PC-3 (cell line): Measurements from ENCODE around the gene DGKG. TPM values are rescaled to one million over a fixed set of nuclear protein-coding genes. Genes with fewer than 3 reads are reported as not detected.

Source experiments
- ATAC-seq: fragments of 200-7000 bp; cut with Tn5 transposase; 2 replicates; pipeline ENCODE4 v1.9.1; 2020; ENCODE audit warnings: mild to moderate bottlenecking, moderate library complexity
- BruUV-seq: library from RNA; stranded (reverse); fragments of 400-500 nt; replicated peaks from 2 replicates; lab custom pipeline; 2021; lab: Mats Ljungman, UMichigan
- CTCF ChIA-PET: fragments of 300-600 bp; sonication (Branson Sonifier 250); formaldehyde crosslinking; loops from one replicate; lab custom pipeline; 2022; ENCODE audit warnings: antibody characterized with exemption; lab: Charles Lee
- POLR2A ChIA-PET: fragments of 300-600 bp; sonication (Branson Sonifier 250); formaldehyde crosslinking; loops from one replicate; lab custom pipeline; 2022; ENCODE audit warnings: antibody characterized with exemption; ENCODE audit not compliant: unreplicated experiment; lab: Charles Lee
- DNase-seq: peaks from one replicate; pipeline ENCODE4 v3.0.0-alpha.2; 2015
- H2AFZ ChIP-seq: fragments of 300-600 bp; sonication (generic); 2 replicates; pipeline ENCODE4 v1.6.0; 2016; ENCODE audit warnings: antibody characterized with exemption, low read length
- H3F3A ChIP-seq: fragments of 300-600 bp; sonication (generic); one replicate; pipeline ENCODE4 v1.6.0; 2017; ENCODE audit warnings: antibody characterized with exemption, low read length, control low read depth, mild to moderate bottlenecking; ENCODE audit not compliant: unreplicated experiment
- H3K27ac ChIP-seq: fragments of 300-600 bp; sonication (generic); 2 replicates; pipeline ENCODE4 v1.5.1; 2016; ENCODE audit warnings: mild to moderate bottlenecking, low read length
- H3K27me3 ChIP-seq: fragments of 300-600 bp; sonication (generic); 2 replicates; pipeline ENCODE4 v1.6.1; 2016; ENCODE audit warnings: low read length, mixed read lengths
- H3K36me3 ChIP-seq: fragments of 300-600 bp; sonication (generic); 2 replicates; pipeline ENCODE4 v1.6.1; 2016; ENCODE audit warnings: low read depth, mixed run types, low read length, mixed read lengths
- H3K4me1 ChIP-seq: fragments of 300-600 bp; sonication (generic); 2 replicates; pipeline ENCODE4 v1.5.1; 2016; ENCODE audit warnings: low read length; ENCODE audit not compliant: insufficient read depth
- H3K4me2 ChIP-seq: fragments of 300-600 bp; sonication (generic); 2 replicates; pipeline ENCODE4 v1.6.0; 2016; ENCODE audit warnings: low read length
- H3K4me3 ChIP-seq: fragments of 300-600 bp; sonication (generic); 2 replicates; pipeline ENCODE4 v1.5.1; 2016; ENCODE audit warnings: mild to moderate bottlenecking, low read length, mixed read lengths
- H3K79me2 ChIP-seq: fragments of 300-600 bp; sonication (generic); 2 replicates; pipeline ENCODE4 v1.6.1; 2017; ENCODE audit warnings: low read length, mixed read lengths
- H3K9ac ChIP-seq: fragments of 300-600 bp; sonication (generic); 2 replicates; pipeline ENCODE4 v1.6.0; 2016; ENCODE audit warnings: mild to moderate bottlenecking, low read length
- H3K9me2 ChIP-seq: fragments of 300-600 bp; sonication (generic); replicated peaks from 2 replicates; pipeline ENCODE4 v1.6.1; 2016; ENCODE audit warnings: mixed run types, low read length, mixed read lengths
- H3K9me3 ChIP-seq: fragments of 300-600 bp; sonication (generic); 2 replicates; pipeline ENCODE4 v1.6.1; 2016; ENCODE audit warnings: low read length, mixed read lengths
- H4K20me1 ChIP-seq: fragments of 300-600 bp; sonication (generic); 2 replicates; pipeline ENCODE4 v1.6.1; 2016; ENCODE audit warnings: low read length, mixed read lengths
- CTCF ChIP-seq: fragments of 300-600 bp; sonication (generic); conservative IDR thresholded peaks from 2 replicates; pipeline ENCODE4 v1.5.1; 2017; ENCODE audit warnings: antibody characterized with exemption, low read depth, mild to moderate bottlenecking, low read length
- EZH2 ChIP-seq: fragments of 300-600 bp; sonication (generic); IDR thresholded peaks from one replicate; pipeline ENCODE4 v1.6.1; 2017; ENCODE audit warnings: antibody characterized with exemption, mild to moderate bottlenecking, low read length; ENCODE audit not compliant: unreplicated experiment
- EZH2phosphoT487 ChIP-seq: fragments of 300-600 bp; sonication (generic); IDR thresholded peaks from 2 replicates; pipeline ENCODE4 v1.6.1; 2018; ENCODE audit warnings: mild to moderate bottlenecking, antibody characterized with exemption, low read length, borderline replicate concordance
- intact Hi-C: fragments of 100-400 bp; cut with micrococcal nuclease; formaldehyde crosslinking; loops from 2 replicates; pipeline ENCODE4 v1.9.0; 2023
- total RNA-seq: library from RNA; depleted of rRNA; stranded (reverse); fragments of >200 nt; gene quantifications from 2 replicates; pipeline ENCODE4 v1.2.3, GENCODE V29; 2014

DGKG gene
- total RNA-seq, 1 experiment from 2014 or later: 2.7 TPM

DNA sequence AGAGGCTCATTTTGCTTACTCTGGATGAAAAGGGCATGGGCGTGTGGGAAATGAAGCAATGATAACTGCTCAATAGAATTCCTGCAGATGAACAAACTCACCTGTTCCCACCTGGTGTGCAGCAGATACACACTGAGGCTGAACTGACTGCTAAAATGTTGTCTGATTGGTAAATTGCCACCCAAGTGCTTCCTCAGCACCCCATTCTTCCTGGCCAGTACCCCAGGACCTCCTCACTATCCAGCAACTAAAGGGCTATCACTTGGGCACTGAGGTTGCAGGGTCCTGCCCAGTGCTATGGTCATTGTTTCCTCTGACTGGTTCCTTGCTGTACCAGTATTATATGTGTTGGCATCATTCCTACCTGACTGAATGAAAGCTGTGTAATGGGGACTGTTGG, 38.0 kb upstream of the DGKG start:
- TF ChIP-seq EZH2: no peak
- Histone ChIP-seq H4K20me1 (no peaks in the 10 kb centered on the region), H3K36me3 (no peaks in the 10 kb centered on the region), H3K4me3 (no peak overlapping the region), H3K27ac (no peak overlapping the region), H3K9ac (no peak overlapping the region), H3K4me1 (no peaks in the 10 kb centered on the region), H3F3A (no peaks in the 10 kb centered on the region), H2AFZ (no peak overlapping the region), H3K9me3 (no peaks in the 10 kb centered on the region), H3K4me2 (no peak overlapping the region), H3K9me2 (no peaks in the 10 kb centered on the region), H3K27me3 (no peaks in the 10 kb centered on the region), H3K79me2 (no peaks in the 10 kb centered on the region)
- ATAC-seq: no peak
- no peak for DNase-seq
- ChIA-PET CTCF (no interaction called here), POLR2A (no interaction called here)
- intact Hi-C loops: no loop called here
- BruUV-seq: no TSS peak

DNA sequence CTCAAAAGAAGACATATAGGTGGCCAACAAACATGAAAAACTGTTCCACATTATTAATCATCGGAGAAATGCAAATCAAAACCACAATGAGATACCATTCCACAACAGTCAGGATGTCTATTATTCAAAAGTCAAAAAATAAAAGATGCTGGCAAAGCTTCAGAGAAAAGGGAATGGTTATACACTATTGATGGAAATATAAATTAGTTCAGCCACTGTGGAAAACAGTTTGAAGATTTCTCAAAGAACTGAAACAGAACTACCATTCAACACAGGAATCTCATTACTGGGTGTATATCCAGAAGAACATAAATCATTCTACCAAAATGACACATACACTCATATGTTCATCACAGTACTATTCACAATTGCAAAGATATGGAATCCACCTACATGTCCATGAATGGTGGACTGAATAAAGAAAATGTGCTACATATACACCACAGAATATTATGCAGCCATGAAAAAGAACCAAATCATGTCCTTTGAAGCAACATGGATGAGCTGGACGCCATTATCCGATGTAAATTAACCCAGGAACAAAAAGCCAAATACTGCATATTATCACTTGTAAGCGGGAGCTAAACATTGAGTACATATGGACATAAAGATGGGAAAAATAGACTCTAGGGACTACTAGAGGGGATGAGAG, 32.7 kb upstream of the DGKG start:
- H3K4me3 ChIP-seq: no peak overlapping the region
- ChIA-PET CTCF (no interaction called here), POLR2A (no interaction called here)
- H3K9me2 ChIP-seq: no peaks in the 10 kb centered on the region
- H3K9me3 ChIP-seq: no peaks in the 10 kb centered on the region
- no peak overlapping the region for H3K9ac ChIP-seq
- H3K27me3 ChIP-seq: no peaks in the 10 kb centered on the region
- H3K4me2 ChIP-seq: no peak overlapping the region
- no peaks in the 10 kb centered on the region for H3K36me3 ChIP-seq
- no peaks in the 10 kb centered on the region for H3K4me1 ChIP-seq
- no peaks in the 10 kb centered on the region for H3K79me2 ChIP-seq
- intact Hi-C loops: no loop called here
- no peak overlapping the region for H2AFZ ChIP-seq
- ATAC-seq (no peak), DNase-seq (no peak)
- no peak overlapping the region for H3K27ac ChIP-seq
- H3F3A ChIP-seq: no peaks in the 10 kb centered on the region
- TF ChIP-seq EZH2 (no peak), EZH2phosphoT487 (no peak), CTCF (no peak)
- no peaks in the 10 kb centered on the region for H4K20me1 ChIP-seq
- BruUV-seq: no TSS peak

GRCh38 chr3:186386883-186387560, 25.0 kb upstream of the DGKG start:
- H3F3A ChIP-seq: no peaks in the 10 kb centered on the region
- 0 out of 2 replicates have a peak, but pooled peaks cover 3% of the 10 kb centered on the region for H3K9me2 ChIP-seq
- peak; percentile 31 for DNase-seq
- H3K4me3 ChIP-seq: no peak overlapping the region
- no peak overlapping the region for H3K9ac ChIP-seq
- H2AFZ ChIP-seq: no peak overlapping the region
- no peak overlapping the region for H3K4me2 ChIP-seq
- TF ChIP-seq EZH2: no peak
- ChIA-PET CTCF (no interaction called here), POLR2A (no interaction called here)
- H3K36me3 ChIP-seq: no peaks in the 10 kb centered on the region
- no peak for ATAC-seq
- intact Hi-C loops: no loop called here
- BruUV-seq: no TSS peak
- H3K4me1 ChIP-seq: no peaks in the 10 kb centered on the region
- H3K9me3 ChIP-seq: no peaks in the 10 kb centered on the region
- H3K27me3 ChIP-seq: 0 out of 2 replicates have a peak, but pooled peaks cover 3% of the 10 kb centered on the region
- H3K79me2 ChIP-seq: no peaks in the 10 kb centered on the region
- no peaks in the 10 kb centered on the region for H4K20me1 ChIP-seq
- H3K27ac ChIP-seq: no peak overlapping the region
